GM06990 (cell line): ENCODE data around the gene PDS5B.

Experiments
- DNase-seq: peaks from one replicate; pipeline ENCODE4 v3.0.0-alpha.2; 2011; ENCODE audit not compliant: insufficient read length; ENCODE audit errors: extremely low read depth
- H3K27me3 ChIP-seq: replicated peaks from 2 replicates; pipeline ENCODE4 v1.6.0; 2011; ENCODE audit warnings: low read length; ENCODE audit not compliant: control insufficient read depth, insufficient read depth
- H3K36me3 ChIP-seq: 2 replicates; pipeline ENCODE4 v1.5.1; 2011; ENCODE audit warnings: low read length; ENCODE audit not compliant: control insufficient read depth, insufficient read depth
- H3K4me3 ChIP-seq: replicated peaks from 2 replicates; pipeline ENCODE4 v1.5.1; 2011; ENCODE audit warnings: low read depth, mild to moderate bottlenecking, control low read depth, low read length
- CTCF ChIP-seq: IDR thresholded peaks from 2 replicates; pipeline ENCODE4 v1.5.1; 2011; ENCODE audit warnings: low read length, control low read depth, mild to moderate bottlenecking, inconsistent platforms; ENCODE audit not compliant: insufficient read depth, poor library complexity, severe bottlenecking

PDS5B gene

GRCh38 chr13:32586080-32586900 is at the start of gene PDS5B:
Gene PDS5B, plus strand, starts transcription at chr13:32586452. Its CDS starts 62,321 bp downstream, at chr13:32648773.
- no peaks in the 10 kb centered on the region for H3K27me3 ChIP-seq
- no peaks in the 10 kb centered on the region for H3K36me3 ChIP-seq
- DNase-seq: peak; percentile 97
- peak within 1 kb of the TSS; percentile 91 for H3K4me3 ChIP-seq
- TF ChIP-seq CTCF: peak; percentile 38

- DNase-seq: no peak
- Histone ChIP-seq H3K36me3 (peaks cover 1% of the 10 kb centered on the region; the same call in 1 of the 2 replicates), H3K4me3 (peak overlapping the region; percentile 77), H3K27me3 (no peaks in the 10 kb centered on the region)
- peak; percentile 2 for TF ChIP-seq CTCF
These were observed 48.6 kb upstream of the PDS5B start for GRCh38 chr13:32537580-32538142.

- H3K36me3 ChIP-seq: peaks cover 1% of the 10 kb centered on the region; the same call in 1 of the 2 replicates
- peak; percentile 79 for DNase-seq
- peak overlapping the region; percentile 77 for H3K4me3 ChIP-seq
- TF ChIP-seq CTCF: no peak
- no peaks in the 10 kb centered on the region for H3K27me3 ChIP-seq
These were observed 48.1 kb upstream of the PDS5B start for GRCh38 chr13:32538143-32538620.

- Histone ChIP-seq H3K36me3 (peaks cover 1% of the 10 kb centered on the region; the same call in 1 of the 2 replicates), H3K27me3 (no peaks in the 10 kb centered on the region), H3K4me3 (peak within 1 kb of the TSS; percentile 77)
- no peak for TF ChIP-seq CTCF
- DNase-seq: peak; percentile 80
These were observed 47.5 kb upstream of the PDS5B start, which contains the start of gene N4BP2L2 for GRCh38 chr13:32538621-32539246. Gene N4BP2L2, minus strand, starts transcription at chr13:32538795. Its CDS starts 1,768 bp downstream, at chr13:32537027.

GRCh38 chr13:32542221-32542620 is 44.0 kb upstream of the PDS5B start:
- no peak for TF ChIP-seq CTCF
- Histone ChIP-seq H3K27me3 (no peaks in the 10 kb centered on the region), H3K4me3 (no peak overlapping the region), H3K36me3 (no peaks in the 10 kb centered on the region)
- no peak for DNase-seq
